Heart right ventricle (tissue), 16 donors: ENCODE data around the gene EHF. TPM values are rescaled to one million over a fixed set of nuclear protein-coding genes. Genes with fewer than 3 reads are reported as not detected.

ENCODE experiments used
- ATAC-seq, 8 donors: fragments of 200-7000 bp; cut with Tn5 transposase; one replicate each; pipeline ENCODE4 v1.9.1; 2020; ENCODE audit warnings: mild to moderate bottlenecking in 8 of 8, moderate library complexity in 8 of 8, moderate number of reproducible peaks in 1 of 8
- DNase-seq, 2 donors: peaks; one replicate each; pipeline ENCODE4 v3.0.0-alpha.2; 2020
- H3K27ac ChIP-seq, 10 donors: fragments of 200-600 bp; sonication (generic) in 2 of 10; one replicate each; pipeline versions ENCODE4 v1.5.0 to v1.8.0; 2020 to 2022; ENCODE audit warnings: mild to moderate bottlenecking in 3 of 10
- H3K27me3 ChIP-seq, 7 donors: fragments of 200-600 bp; one replicate each; pipeline ENCODE4 v1.8.0; 2021 to 2022; ENCODE audit warnings: mild to moderate bottlenecking in 2 of 7
- H3K36me3 ChIP-seq, 9 donors: fragments of 200-600 bp; sonication (generic) in 1 of 9; one replicate each; pipeline versions ENCODE4 v1.5.0 to v1.8.0; 2020 to 2022; ENCODE audit warnings: mild to moderate bottlenecking in 2 of 9
- H3K4me1 ChIP-seq, 9 donors: fragments of 200-600 bp; sonication (generic) in 1 of 9; one replicate each; pipeline versions ENCODE4 v1.5.0 to v1.8.0; 2020 to 2022; ENCODE audit warnings: mild to moderate bottlenecking in 4 of 9
- H3K4me3 ChIP-seq, 10 donors: fragments of 200-600 bp; sonication (generic) in 2 of 10; one replicate each; pipeline versions ENCODE4 v1.5.0 to v1.8.0; 2020 to 2022; ENCODE audit warnings: mild to moderate bottlenecking in 7 of 10, moderate library complexity in 2 of 10
- H3K9me3 ChIP-seq, 11 donors: fragments of 200-600 bp in 10 of 11; sonication (generic) in 2 of 11; one replicate each; pipeline versions ENCODE4 v1.5.0 to v1.8.0; 2013 to 2022; ENCODE audit warnings: mild to moderate bottlenecking in 2 of 11, control low read depth in 1 of 11, moderate library complexity in 1 of 11
- WGBS, 2 donors: extraction: QIAGEN DNeasy Blood & Tissue Kit; methylation state at CpG; one replicate each; pipeline ENCODE4 v1.1.7; 2013; ENCODE audit warnings: inconsistent platforms in 1 of 2; 5-methylcytosine and 5-hydroxymethylcytosine counted together
- intact Hi-C, 10 donors: fragments of 100-400 bp; cut with DNase I; formaldehyde crosslinking; loops; one replicate each; pipeline versions ENCODE4 v1.11.1 to v1.14.2; 2022
- polyA plus RNA-seq, 2 donors: library from polyadenylated mRNA; stranded (reverse); fragments of 200-250 nt; gene quantifications; one replicate each; pipeline ENCODE4 v1.2.3, GENCODE V29; 2013
- total RNA-seq, 10 donors: library from RNA; stranded (reverse); fragmentation: NEBNext Ultra II Directional in 3 of 10; extraction: Animal tissue kit (Norgen Biotek cat#: 25700) in 3 of 10; gene quantifications; one replicate each; pipeline versions ENCODE4 v1.2.1 to v1.2.4, GENCODE V29; 2021 to 2023
- TF ChIP-seq, protein P1 (sequence below), 9 donors: fragments of 200-600 bp; sonication (generic) in 2 of 9; IDR thresholded peaks; one replicate each; pipeline versions ENCODE4 v1.5.0 to v1.8.0; 2021 to 2022; ENCODE audit warnings: antibody characterized with exemption in 9 of 9, mild to moderate bottlenecking in 5 of 9, moderate library complexity in 1 of 9
- donor health status: Arrhythmogenic right ventricular cardiomyopathy.
- donor health status: ischemic (EF 13 %, LVEDD 7.1; RV severe dilation, severe dysfunction).
- donor health status: healthy with polysubstance abuse.
- donor health status: DM: no; HTN: yes; CAD: no.
- donor health status: DM: no; HTN: no; CAD: no.
- donor health status: ischemic (EF 25% LVEDD 6.9; RV normal size, moderate dysfunction).
- donor health status: ischemic (EF 25% LVEDD 5.7; RV mildly dilated, moderate dysfunction).
- donor health status: healthy.
- donor health status: DM: yes; HTN: yes; CAD: no.
- donor health status: Ischemic cardiomyopathy.
- donor health status: ischemic (EF 35%, LVEDD 5.7; RV mildly dilated, moderate dysfunction).
- donor health status: nonischemic (EF 11% LVEDD 7.7; RV severe dilation, severe dysfunction).
- donor health status: DM: yes; HTN: yes; CAD: no.
- donor health status: PGD.
- donor health status: ischemic (EF 29% LVEDD 5.4; RV normal size, mild dysfunction).
- donor health status: nonischemic (EF 23%, LVEDD 6.1; RV moderate dilation, normal function).

EHF gene
- total and polyA plus RNA-seq, 12 donors = 0.09 to 3.2 (median 0.81) TPM; not detected in 1

DNA sequence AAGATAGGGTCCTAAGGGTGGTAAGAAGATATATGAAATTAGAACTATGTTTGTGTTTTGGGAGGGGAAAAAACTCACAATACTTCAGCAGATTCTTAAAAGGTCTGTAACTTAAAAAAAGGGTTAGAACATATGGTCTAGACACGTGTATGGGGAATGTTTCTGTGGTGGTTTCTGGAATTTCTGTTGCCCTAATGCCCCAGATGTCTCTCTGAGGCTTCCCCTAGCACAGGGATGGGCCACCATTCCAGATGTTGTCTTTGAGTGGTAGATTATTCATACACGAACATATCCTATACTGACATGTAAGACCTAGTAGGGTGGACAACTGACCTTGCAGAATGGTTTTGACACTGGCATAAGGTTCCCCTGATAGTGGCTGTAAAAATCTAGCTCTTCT lies 26.2 kb downstream of the EHF start:
- no peaks in the 10 kb centered on the region for H3K9me3 ChIP-seq
- H3K36me3 ChIP-seq = no peaks in the 10 kb centered on the region
- H3K4me1 ChIP-seq = no peaks in the 10 kb centered on the region
- no peak for DNase-seq
- TF ChIP-seq, protein P1, sequence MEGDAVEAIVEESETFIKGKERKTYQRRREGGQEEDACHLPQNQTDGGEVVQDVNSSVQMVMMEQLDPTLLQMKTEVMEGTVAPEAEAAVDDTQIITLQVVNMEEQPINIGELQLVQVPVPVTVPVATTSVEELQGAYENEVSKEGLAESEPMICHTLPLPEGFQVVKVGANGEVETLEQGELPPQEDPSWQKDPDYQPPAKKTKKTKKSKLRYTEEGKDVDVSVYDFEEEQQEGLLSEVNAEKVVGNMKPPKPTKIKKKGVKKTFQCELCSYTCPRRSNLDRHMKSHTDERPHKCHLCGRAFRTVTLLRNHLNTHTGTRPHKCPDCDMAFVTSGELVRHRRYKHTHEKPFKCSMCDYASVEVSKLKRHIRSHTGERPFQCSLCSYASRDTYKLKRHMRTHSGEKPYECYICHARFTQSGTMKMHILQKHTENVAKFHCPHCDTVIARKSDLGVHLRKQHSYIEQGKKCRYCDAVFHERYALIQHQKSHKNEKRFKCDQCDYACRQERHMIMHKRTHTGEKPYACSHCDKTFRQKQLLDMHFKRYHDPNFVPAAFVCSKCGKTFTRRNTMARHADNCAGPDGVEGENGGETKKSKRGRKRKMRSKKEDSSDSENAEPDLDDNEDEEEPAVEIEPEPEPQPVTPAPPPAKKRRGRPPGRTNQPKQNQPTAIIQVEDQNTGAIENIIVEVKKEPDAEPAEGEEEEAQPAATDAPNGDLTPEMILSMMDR (IDR thresholded peaks at IDR 0.05) = no peak
- no peak for ATAC-seq
- no peak overlapping the region for H3K27ac ChIP-seq
- no peak overlapping the region for H3K4me3 ChIP-seq
- H3K27me3 ChIP-seq = no peaks in the 10 kb centered on the region
- 66 to 73% methylated on average over 2 of the region's 2 CpGs for WGBS, 2 donors
- intact Hi-C loops = no loop called here

DNA sequence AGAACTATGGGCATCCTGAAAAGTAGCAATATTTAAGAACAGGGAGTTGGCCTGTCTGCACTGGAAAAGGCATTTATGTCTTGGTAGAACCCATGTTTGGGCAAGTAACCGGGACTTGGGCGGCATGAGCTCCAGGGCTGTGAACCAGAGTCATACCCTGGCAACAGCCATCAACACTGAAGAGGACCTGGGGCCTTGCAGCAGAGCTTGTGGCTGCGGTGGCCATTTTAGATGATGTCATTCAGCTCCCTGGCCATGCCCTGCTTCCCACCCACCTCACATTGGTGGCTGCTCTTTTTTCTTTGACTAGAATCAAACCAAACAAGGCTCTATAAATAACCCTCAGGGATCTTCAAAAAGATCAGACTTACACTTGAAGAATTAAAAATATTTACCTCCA lies 26.6 kb downstream of the EHF start:
- Histone ChIP-seq H3K36me3 (no peaks in the 10 kb centered on the region), H3K9me3 (no peaks in the 10 kb centered on the region), H3K27me3 (no peaks in the 10 kb centered on the region), H3K27ac (no peak overlapping the region), H3K4me1 (peaks cover 0 to under 1% (median 0%) of the 10 kb centered on the region in 9 donors), H3K4me3 (no peak overlapping the region)
- DNase-seq (no peak), ATAC-seq (no peak)
- intact Hi-C loops = no loop called here
- TF ChIP-seq, protein P1 (IDR thresholded peaks at IDR 0.05) = no peak
- WGBS, 2 donors = 92 to 97% methylated on average over 3 of the region's 3 CpGs

DNA sequence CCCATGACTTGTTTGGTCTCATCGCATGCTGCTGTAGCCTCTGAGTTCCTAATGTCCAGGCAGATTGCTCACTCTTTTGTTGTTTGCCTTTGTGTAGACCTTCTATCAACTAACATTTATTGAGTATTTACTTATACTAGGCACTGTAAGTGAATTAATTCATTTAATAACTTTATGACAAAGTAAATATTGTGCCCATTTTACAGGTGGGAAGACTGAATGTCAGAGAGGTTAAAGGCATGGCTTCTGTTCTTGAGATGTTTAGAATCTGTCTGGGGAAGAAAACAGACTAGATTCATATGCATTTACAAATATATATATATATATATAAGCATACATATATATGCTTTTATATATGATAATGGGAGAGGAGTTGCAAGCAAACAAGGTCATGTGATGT lies 27.1 kb downstream of the EHF start:
- intact Hi-C loops = no loop called here
- Histone ChIP-seq H3K27ac (no peak overlapping the region), H3K4me1 (peaks cover 0 to 4% (median 0%) of the 10 kb centered on the region in 9 donors), H3K27me3 (no peaks in the 10 kb centered on the region), H3K4me3 (no peak overlapping the region), H3K9me3 (no peaks in the 10 kb centered on the region), H3K36me3 (no peaks in the 10 kb centered on the region)
- DNase-seq (no peak), ATAC-seq (no peak)
- 94 to 100% methylated on average over 1 of the region's 1 CpG for WGBS, 2 donors
- TF ChIP-seq, protein P1 (IDR thresholded peaks at IDR 0.05) = no peak

DNA sequence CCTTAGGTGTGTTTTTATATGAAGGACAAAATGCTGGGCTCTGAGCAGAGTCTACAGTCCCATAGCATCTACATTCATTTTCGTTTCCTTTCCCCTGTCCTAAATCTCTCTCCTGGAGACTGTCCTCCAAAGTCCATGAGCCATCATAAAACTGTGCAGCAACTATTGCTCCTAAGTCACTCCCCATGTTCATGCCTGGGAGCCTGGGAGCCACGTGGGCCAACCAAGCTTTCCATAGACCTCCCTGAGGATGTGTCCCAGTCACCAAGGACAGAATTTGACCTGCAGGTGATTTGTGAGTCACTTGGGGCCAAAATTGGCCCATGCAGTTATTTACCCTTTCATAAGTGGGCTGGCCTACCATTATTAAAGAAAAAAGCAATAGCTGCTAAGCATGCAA lies 28.7 kb downstream of the EHF start:
- no peaks in the 10 kb centered on the region for H3K27me3 ChIP-seq
- intact Hi-C loops = no loop called here
- no peaks in the 10 kb centered on the region for H3K36me3 ChIP-seq
- DNase-seq = no peak
- TF ChIP-seq, protein P1 (IDR thresholded peaks at IDR 0.05) = no peak
- no peak for ATAC-seq
- H3K9me3 ChIP-seq = no peaks in the 10 kb centered on the region
- H3K4me1 ChIP-seq = peaks cover 0 to 19% (median 0%) of the 10 kb centered on the region in 9 donors
- H3K4me3 ChIP-seq = no peak overlapping the region
- no peak overlapping the region for H3K27ac ChIP-seq
- WGBS, 2 donors = 71 to 76% methylated on average over 2 of the region's 2 CpGs
